Neuronal stem cell (in vitro differentiated cells): ENCODE measurements around the gene TNFRSF17.

Source experiments
- DNase-seq: peaks from one replicate; pipeline ENCODE4 v3.0.0-alpha.2; 2013; ENCODE audit warnings: low spot score
- H2AFZ ChIP-seq: one replicate; pipeline ENCODE4 v1.6.1; 2013; ENCODE audit warnings: mild to moderate bottlenecking, low read length, inconsistent platforms
- H2AK5ac ChIP-seq: 2 replicates; pipeline ENCODE4 v1.6.1; 2013; ENCODE audit warnings: low read depth, mild to moderate bottlenecking, inconsistent platforms, low read length, moderate library complexity, mixed read lengths
- H2BK120ac ChIP-seq: 2 replicates; pipeline ENCODE4 v1.6.1; 2013; ENCODE audit warnings: low read depth, mild to moderate bottlenecking, inconsistent platforms, low read length, moderate library complexity, mixed read lengths
- H2BK12ac ChIP-seq: one replicate; pipeline ENCODE4 v1.6.1; 2013; ENCODE audit warnings: low read length, inconsistent platforms
- H2BK15ac ChIP-seq: 2 replicates; pipeline ENCODE4 v1.6.1; 2013; ENCODE audit warnings: mild to moderate bottlenecking, low read length, inconsistent platforms, mixed read lengths
- H2BK5ac ChIP-seq: one replicate; pipeline ENCODE4 v1.6.1; 2013; ENCODE audit warnings: inconsistent platforms, mild to moderate bottlenecking, low read length, moderate library complexity
- H3K14ac ChIP-seq: one replicate; pipeline ENCODE4 v1.6.1; 2013; ENCODE audit warnings: low read length, inconsistent platforms
- H3K18ac ChIP-seq: 2 replicates; pipeline ENCODE4 v1.6.1; 2013; ENCODE audit warnings: low read length, inconsistent platforms
- H3K23ac ChIP-seq: 2 replicates; pipeline ENCODE4 v1.6.1; 2013; ENCODE audit warnings: low read depth, mild to moderate bottlenecking, mixed read lengths, low read length, inconsistent platforms; ENCODE audit not compliant: poor library complexity
- H3K27ac ChIP-seq: replicated peaks from 3 replicates; pipeline ENCODE4 v1.5.1; 2013; ENCODE audit warnings: low read length, inconsistent platforms
- H3K27me3 ChIP-seq, 3 experiments: 2 replicates each; pipeline ENCODE4 v1.6.1; 2013; ENCODE audit warnings: low read length in 3 of 3, mild to moderate bottlenecking in 2 of 3, inconsistent platforms in 1 of 3, low read depth in 1 of 3, mixed read lengths in 1 of 3, moderate library complexity in 1 of 3; ENCODE audit not compliant: control insufficient read depth in 3 of 3, insufficient read depth in 3 of 3
- H3K36me3 ChIP-seq, 2 donors: replicated peaks in 1 of 2; 2 replicates each; pipeline ENCODE4 v1.6.1; 2013; ENCODE audit warnings: low read length in 2 of 2; ENCODE audit not compliant: control insufficient read depth in 2 of 2, insufficient read depth in 2 of 2
- H3K4ac ChIP-seq: 2 replicates; pipeline ENCODE4 v1.6.1; 2013; ENCODE audit warnings: inconsistent platforms, mild to moderate bottlenecking, low read length, moderate library complexity
- H3K4me1 ChIP-seq, 2 donors: 1 replicate in 1 of 2; 2 replicates in 1 of 2; pipeline ENCODE4 v1.6.1; 2013; ENCODE audit warnings: low read length in 2 of 2, low read depth in 1 of 2; ENCODE audit not compliant: control insufficient read depth in 2 of 2, insufficient read depth in 1 of 2
- H3K4me2 ChIP-seq: one replicate; pipeline ENCODE4 v1.6.1; 2013; ENCODE audit warnings: mild to moderate bottlenecking, low read length, inconsistent platforms; ENCODE audit not compliant: insufficient read depth, poor library complexity, severe bottlenecking
- H3K4me3 ChIP-seq, 2 donors: 2 replicates each; pipeline ENCODE4 v1.5.1; 2013; ENCODE audit warnings: low read length in 2 of 2, mild to moderate bottlenecking in 2 of 2, inconsistent platforms in 1 of 2, moderate library complexity in 1 of 2
- H3K79me1 ChIP-seq: one replicate; pipeline ENCODE4 v1.6.1; 2013; ENCODE audit warnings: low read depth, mild to moderate bottlenecking, inconsistent platforms, low read length, moderate library complexity
- H3K9ac ChIP-seq: one replicate; pipeline ENCODE4 v1.6.1; 2013; ENCODE audit warnings: mild to moderate bottlenecking, low read depth, low read length, inconsistent platforms; ENCODE audit not compliant: poor library complexity
- H3K9me3 ChIP-seq, 2 donors: replicated peaks in 1 of 2; 2 replicates each; pipeline versions ENCODE3 to v1.6.1; 2013; ENCODE audit warnings: low read length in 2 of 2, mild to moderate bottlenecking in 2 of 2, inconsistent platforms in 1 of 2, low read depth in 1 of 2, mixed read lengths in 1 of 2, moderate library complexity in 1 of 2; ENCODE audit not compliant: control insufficient read depth in 2 of 2, insufficient read depth in 1 of 2
- H4K8ac ChIP-seq: one replicate; pipeline ENCODE4 v1.6.1; 2013; ENCODE audit warnings: low read depth, mild to moderate bottlenecking, inconsistent platforms, low read length, moderate library complexity
- H4K91ac ChIP-seq: one replicate; pipeline ENCODE4 v1.6.1; 2013; ENCODE audit warnings: low read length, low read depth, mild to moderate bottlenecking, inconsistent platforms; ENCODE audit not compliant: poor library complexity
- WGBS, 2 donors: extraction: QIAGEN DNeasy Blood & Tissue Kit; methylation state at CpG; one replicate each; pipeline ENCODE4 v1.1.7; 2013; ENCODE audit warnings: missing lambda C conversion rate in 2 of 2, mixed read lengths in 1 of 2; ENCODE audit not compliant: insufficient read length in 2 of 2, insufficient replicate concordance in 1 of 2; ENCODE audit errors: extremely low coverage in 2 of 2; 5-methylcytosine and 5-hydroxymethylcytosine counted together

TNFRSF17 gene

GRCh38 chr16:11990702-11991390 is 25.8 kb downstream of the TNFRSF17 start:
- no CpG with 5 or more reads among the region's 11 CpGs for WGBS, 2 donors
- H4K91ac ChIP-seq: no peak overlapping the region
- no peak overlapping the region for H3K4me3 ChIP-seq
- no peaks in the 10 kb centered on the region for H3K36me3 ChIP-seq
- H3K14ac ChIP-seq: no peak overlapping the region
- no peak overlapping the region for H2BK5ac ChIP-seq
- no peaks in the 10 kb centered on the region for H3K79me1 ChIP-seq
- no peak overlapping the region for H3K23ac ChIP-seq
- no peak overlapping the region for H3K18ac ChIP-seq
- no peak for DNase-seq
- no peak overlapping the region for H2BK15ac ChIP-seq
- no peaks in the 10 kb centered on the region for H3K27me3 ChIP-seq
- H2AFZ ChIP-seq: no peak overlapping the region
- H2BK12ac ChIP-seq: no peak overlapping the region
- H3K4ac ChIP-seq: no peak overlapping the region
- H3K4me2 ChIP-seq: no peak overlapping the region
- peaks cover 0 to 13% of the 10 kb centered on the region in 2 donors for H3K4me1 ChIP-seq
- H4K8ac ChIP-seq: no peak overlapping the region
- no peak overlapping the region for H2AK5ac ChIP-seq
- no peaks in the 10 kb centered on the region for H3K9me3 ChIP-seq
- H2BK120ac ChIP-seq: no peak overlapping the region
- H3K9ac ChIP-seq: no peak overlapping the region
- no peak overlapping the region for H3K27ac ChIP-seq

DNA sequence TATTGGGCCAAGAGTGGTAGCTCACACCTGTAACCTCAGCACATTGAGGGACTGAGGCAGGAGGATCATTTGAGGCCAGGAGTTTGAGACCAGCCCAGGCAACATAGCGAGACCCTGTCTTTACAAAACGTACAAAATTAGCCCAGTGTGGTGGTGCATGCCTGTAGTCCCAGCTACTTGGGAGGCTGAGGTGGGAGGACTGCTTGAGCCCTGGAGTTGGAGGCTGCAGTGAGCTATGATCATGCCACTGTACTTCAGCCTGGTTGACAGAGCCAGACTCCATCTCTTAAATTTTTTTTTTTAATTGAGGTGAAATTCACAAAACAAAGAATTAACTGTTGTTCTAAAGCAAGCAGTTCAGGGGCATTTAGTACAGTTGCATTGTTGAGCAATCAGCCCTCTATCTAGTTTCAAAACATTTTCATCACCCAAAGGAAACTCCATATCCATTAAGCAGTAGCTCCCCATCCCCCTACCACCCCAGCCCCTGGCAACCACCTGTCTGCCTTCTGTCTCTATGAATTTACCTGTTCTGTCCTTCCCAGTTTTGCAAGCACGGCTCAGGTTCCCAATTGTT is 27.1 kb downstream of the TNFRSF17 start:
- DNase-seq: no peak
- Histone ChIP-seq H2BK15ac (no peak overlapping the region), H2BK120ac (no peak overlapping the region), H3K23ac (no peak overlapping the region), H4K8ac (no peak overlapping the region), H3K4me2 (no peak overlapping the region), H3K79me1 (no peaks in the 10 kb centered on the region), H3K4me1 (peaks cover 0 to 13% of the 10 kb centered on the region in 2 donors), H3K4me3 (no peak overlapping the region), H3K36me3 (no peaks in the 10 kb centered on the region), H2AK5ac (no peak overlapping the region), H3K27me3 (no peaks in the 10 kb centered on the region), H2BK5ac (no peak overlapping the region), H3K4ac (no peak overlapping the region), H3K27ac (no peak overlapping the region), H3K9me3 (no peaks in the 10 kb centered on the region), H4K91ac (no peak overlapping the region), H3K9ac (no peak overlapping the region), H2AFZ (no peak overlapping the region), H2BK12ac (no peak overlapping the region), H3K18ac (no peak overlapping the region), H3K14ac (no peak overlapping the region)
- no CpG with 5 or more reads among the region's 3 CpGs for WGBS, 2 donors

GRCh38 chr16:11992586-11993524 is 27.8 kb downstream of the TNFRSF17 start:
- Histone ChIP-seq H2AK5ac (no peak overlapping the region), H3K4me2 (no peak overlapping the region), H3K4me3 (no peak overlapping the region), H4K91ac (no peak overlapping the region), H2BK120ac (no peak overlapping the region), H3K4me1 (peaks cover 0 to 13% of the 10 kb centered on the region in 2 donors), H2AFZ (no peak overlapping the region), H3K36me3 (no peaks in the 10 kb centered on the region), H2BK12ac (no peak overlapping the region), H3K27ac (no peak overlapping the region), H2BK5ac (no peak overlapping the region), H3K23ac (no peak overlapping the region), H3K27me3 (no peaks in the 10 kb centered on the region), H2BK15ac (no peak overlapping the region), H3K9ac (no peak overlapping the region), H3K9me3 (no peaks in the 10 kb centered on the region), H3K4ac (no peak overlapping the region), H3K79me1 (no peaks in the 10 kb centered on the region), H3K14ac (no peak overlapping the region), H4K8ac (no peak overlapping the region), H3K18ac (peak overlapping the region; percentile 8)
- no peak for DNase-seq
- no CpG with 5 or more reads among the region's 16 CpGs for WGBS, 2 donors
